GM19099 (cell line): ENCODE data around the gene SFXN4.

Experiments used
- POLR2A ChIP-seq: IDR thresholded peaks from 3 replicates; pipeline ENCODE4 v1.6.1; 2011; ENCODE audit warnings: low read depth; ENCODE audit not compliant: insufficient read length; ENCODE audit errors: extremely low read depth

SFXN4 gene

DNA sequence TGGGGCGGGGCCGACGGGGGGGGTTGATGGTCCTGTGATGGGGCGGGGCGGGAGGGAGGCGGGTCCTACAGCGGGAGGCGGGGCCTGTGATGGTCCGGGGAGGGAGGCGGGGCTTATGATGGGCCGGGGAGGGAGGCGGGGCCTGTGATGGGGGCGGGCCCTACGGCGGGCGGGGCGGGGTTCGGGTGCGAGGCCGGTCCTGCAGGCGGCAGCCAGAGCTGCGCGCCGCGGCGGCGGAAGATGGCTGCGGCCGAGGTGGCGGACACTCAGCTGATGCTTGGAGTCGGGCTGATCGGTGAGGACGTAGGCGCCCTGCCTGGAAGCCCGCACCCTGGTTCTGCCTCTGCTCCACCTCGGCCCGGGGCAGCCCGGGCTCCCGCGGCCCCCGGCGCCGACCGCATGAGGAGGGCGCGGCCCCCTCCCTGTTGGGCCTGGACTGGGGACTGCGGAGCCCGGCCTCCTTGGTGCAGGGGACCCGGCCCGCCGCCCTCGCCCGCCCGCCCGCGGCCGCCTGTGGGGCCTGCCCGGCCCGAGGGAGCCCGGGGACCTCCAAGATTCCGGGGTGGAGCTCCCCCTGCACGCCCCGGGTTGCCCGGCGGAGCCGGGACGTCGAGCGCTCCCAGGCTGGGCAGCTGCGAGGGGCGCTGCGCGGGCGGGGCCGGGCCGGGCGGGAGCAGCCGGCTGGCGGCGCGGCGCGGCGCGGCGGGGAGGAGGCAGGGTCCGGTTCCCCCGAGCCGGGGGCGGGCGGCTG lies 61.4 kb downstream of the SFXN4 start, which contains the start of gene DENND10:
TSS of gene DENND10 (plus strand) at position 211 of the 751 bp plus-strand sequence. CDS start at position 241, 30 bp downstream.
- peak; percentile 93 for TF ChIP-seq POLR2A

DNA sequence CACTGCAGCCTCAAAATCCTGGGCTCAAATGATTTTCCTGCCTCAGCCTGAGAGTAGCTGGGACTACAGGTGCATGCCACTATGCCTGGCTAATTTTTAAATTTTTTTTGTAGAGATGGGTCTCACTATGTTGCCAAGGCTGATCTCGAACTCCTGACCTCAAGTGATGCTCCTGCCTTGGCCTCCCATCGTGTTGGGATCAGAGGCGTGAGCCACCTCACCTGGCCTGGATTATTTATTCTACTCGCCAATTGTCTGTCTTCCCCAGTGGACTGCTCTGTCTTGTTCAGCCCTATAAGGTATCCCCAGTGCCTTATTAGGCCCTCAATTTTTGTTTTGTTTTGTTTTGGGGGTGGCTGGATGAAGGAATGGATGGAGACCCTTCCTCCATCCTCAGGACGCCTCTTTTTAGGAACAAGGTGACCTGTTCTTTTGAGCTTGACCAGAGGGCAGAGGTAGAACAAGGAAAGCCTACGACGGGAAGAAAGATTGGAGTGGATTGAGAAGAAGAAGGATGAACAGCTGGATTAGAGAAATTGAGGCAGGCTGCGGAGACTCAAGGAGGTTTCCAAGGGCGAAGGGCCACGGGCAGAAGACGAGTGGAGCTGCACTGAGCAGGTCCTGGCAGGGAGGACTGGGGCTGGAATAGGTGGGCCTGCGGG lies 62.1 kb downstream of the SFXN4 start:
- no peak for TF ChIP-seq POLR2A

DNA sequence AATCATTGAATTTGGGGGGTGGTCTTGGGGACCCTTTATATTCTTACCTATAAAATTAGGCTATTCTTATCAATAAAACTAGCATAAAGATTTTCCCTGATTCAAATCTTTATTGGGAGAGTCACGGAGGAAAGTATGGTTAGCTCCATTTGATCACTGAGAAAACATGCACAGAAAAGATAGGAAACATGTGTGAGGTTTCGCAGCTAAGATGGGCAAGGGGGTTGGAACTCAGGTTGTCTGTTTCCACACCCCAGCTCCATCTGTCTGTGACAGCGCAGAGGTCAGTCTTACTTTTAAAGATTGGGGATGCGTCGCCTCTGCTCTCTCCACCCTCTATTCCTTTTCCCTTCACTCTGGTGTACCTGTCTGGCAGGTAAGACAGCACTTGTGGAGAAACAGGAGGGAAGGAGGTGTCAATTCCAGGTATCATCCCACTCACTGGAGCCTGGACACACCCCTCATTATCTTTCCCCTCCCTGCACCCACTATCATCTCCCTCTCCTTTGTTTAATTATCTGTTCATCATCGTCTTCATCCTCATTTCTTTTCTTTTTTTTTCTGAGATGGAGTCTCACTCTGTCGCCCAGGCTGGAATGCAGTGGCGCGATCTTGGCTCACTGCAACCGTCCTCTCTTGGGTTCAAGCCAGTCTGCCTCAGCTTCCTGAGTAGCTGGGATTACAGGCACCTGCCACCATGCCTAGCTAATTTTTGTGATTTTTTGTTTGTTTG lies 64.0 kb downstream of the SFXN4 start:
- no peak for TF ChIP-seq POLR2A

DNA sequence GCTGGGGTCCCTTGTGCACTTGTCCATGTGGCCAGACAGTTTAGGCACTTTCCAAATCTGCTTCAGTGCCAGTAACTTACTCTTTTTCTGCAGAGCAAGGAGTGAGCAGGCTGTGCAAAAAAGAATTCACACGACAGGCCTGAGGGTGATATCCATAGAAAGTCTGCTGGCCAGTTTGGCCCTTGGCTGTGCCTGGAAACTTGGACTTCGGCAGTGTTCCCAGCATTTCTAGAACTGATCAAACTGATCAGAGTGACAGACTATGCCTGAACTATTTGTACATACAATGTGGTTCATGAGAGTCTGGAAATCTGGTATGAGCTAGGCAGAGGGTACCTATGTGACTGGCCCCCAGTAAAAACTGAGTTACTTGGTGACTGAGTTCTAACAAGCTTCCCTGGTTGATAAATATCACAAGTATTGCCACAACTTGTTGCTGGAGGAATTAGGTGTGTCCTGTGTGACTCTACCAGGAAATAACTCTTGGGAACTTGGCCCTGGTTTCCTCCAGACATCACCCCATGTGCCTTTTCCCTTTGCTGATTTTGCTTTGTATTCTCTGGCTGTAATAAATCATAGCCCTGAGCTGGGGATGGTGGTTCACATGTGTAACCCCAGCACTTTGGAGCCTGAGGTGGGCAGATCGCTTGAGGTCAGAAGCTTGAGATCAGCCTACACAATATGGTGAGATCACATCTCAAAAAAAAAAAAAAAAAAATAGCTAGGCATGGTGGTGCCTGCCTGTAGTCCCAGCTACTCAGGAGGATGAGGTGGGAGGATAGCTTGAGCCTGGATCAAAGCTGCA lies 64.9 kb downstream of the SFXN4 start:
- TF ChIP-seq POLR2A: no peak

DNA sequence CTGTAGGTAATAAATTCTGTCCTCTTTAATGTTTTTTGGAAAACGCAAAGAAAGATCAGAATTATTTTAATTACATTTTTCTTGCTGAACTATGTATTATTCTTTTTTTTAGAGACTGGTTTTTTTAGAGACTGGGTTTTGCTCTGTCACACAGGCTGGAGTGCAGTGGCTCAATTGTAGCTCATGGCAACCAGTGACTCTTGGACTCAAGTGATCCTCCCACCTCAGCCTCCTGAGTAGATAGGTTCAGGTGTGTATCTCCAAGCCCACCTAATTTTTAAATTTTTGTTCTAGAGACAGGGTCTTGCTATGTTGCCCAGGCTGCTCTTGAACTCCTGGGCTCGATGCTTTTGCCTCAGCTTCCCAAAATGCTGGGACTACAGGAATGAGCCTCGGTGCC lies 66.9 kb downstream of the SFXN4 start:
- TF ChIP-seq POLR2A: no peak

DNA sequence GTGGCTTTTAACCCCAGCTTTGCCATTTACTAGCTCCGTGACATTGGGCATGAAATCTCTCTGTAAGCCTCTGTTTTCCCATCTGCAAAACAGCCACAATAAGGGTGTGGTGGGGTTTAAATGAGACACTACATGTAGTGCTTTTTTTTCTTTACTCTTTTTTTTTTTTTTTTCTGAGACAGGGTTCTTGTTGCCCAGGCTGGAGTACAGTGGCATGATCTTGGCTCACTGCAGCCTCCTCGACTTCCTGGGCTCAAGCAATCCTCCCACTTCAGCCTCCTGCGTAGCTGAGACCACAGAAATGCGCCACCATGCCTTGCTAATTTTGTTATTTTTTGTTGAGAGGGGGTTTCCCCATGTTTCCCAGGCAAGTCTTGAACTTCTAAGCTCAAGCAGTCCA lies 69.9 kb downstream of the SFXN4 start:
- TF ChIP-seq POLR2A: no peak

DNA sequence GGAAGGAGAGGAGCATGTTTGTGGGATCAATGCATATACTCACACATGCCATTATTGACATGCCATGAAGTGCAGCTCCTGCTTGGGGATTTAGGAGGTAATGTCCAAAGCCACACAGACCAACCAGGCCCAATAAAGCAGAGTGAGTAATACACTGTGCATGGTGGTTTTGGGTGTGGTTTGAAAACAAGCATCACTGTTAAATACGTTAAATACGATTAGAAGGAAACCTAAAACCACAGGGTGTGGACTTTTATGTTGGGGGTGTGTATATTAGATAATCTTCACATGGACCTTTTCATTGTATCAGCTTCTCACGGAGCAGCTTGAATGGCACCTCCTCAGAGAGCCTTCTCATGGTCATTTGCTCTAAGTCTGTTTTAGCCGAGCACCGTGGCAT lies 74.5 kb downstream of the SFXN4 start:
- no peak for TF ChIP-seq POLR2A
